ENCODE results near the gene FOXK1.

DNA sequence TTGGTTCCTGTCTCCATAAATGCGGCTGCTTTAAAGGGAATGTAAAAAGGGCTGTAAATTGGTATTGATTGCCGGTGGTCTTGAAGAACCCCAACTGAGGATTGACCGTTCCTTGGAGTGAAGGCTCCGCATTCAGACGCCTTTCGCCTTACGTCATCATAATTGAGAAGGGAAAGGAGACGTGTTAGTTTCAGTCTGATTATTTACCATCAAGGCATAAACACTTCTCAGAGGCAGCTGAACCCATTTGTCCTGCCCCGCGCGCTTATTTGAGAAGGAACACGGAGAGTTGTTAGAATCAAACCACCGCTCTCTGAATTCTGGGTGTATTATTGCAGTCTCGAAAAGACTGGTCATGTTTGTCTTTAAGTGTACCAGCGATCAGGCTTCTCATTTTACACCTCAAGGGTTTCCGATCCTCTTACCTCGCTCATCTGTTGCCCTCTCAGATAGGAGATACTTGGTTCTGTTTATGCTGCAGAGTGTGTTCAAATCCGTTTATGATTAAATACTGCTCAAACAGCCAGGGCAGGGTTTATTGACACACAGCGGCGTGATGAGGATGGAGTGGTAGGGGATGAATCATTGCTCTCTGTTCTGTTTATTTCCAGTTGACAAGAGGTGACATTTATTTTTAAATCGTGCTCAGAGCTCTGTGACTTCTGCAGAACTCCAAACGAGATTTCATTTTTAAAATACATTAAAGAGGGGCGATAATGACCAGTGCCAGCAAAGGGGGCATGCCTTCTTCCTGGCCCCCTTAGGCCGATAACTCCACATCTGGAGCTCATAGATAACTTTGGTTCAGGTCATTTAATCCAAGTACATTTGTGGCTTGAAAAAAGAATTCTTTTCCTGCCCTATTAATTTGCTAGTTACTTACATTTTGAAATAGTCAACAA, 30.4 kb downstream of the FOXK1 start:
- TF ChIP-seq POLR2A (IDR thresholded peaks at IDR 0.05) (no peak), POLR2AphosphoS5 (IDR thresholded peaks at IDR 0.05) (no peak), EP300 (IDR thresholded peaks at IDR 0.05; ENCODE audit: low read depth) (no peak)
- TF ChIP-seq, protein P1, sequence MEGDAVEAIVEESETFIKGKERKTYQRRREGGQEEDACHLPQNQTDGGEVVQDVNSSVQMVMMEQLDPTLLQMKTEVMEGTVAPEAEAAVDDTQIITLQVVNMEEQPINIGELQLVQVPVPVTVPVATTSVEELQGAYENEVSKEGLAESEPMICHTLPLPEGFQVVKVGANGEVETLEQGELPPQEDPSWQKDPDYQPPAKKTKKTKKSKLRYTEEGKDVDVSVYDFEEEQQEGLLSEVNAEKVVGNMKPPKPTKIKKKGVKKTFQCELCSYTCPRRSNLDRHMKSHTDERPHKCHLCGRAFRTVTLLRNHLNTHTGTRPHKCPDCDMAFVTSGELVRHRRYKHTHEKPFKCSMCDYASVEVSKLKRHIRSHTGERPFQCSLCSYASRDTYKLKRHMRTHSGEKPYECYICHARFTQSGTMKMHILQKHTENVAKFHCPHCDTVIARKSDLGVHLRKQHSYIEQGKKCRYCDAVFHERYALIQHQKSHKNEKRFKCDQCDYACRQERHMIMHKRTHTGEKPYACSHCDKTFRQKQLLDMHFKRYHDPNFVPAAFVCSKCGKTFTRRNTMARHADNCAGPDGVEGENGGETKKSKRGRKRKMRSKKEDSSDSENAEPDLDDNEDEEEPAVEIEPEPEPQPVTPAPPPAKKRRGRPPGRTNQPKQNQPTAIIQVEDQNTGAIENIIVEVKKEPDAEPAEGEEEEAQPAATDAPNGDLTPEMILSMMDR (IDR thresholded peaks at IDR 0.05): no peak

All from transverse colon (tissue), 4 donors.